ENCODE results near the gene C18orf63.
"Not testable (repeated sequence)": the region's sequence is repeated elsewhere in the genome, so short reads cannot be mapped to it uniquely, and the experiment has no call there.

Gene C18orf63

GRCh38 chr18:74315464-74316256 is at the start of gene C18orf63:
TSS of gene C18orf63 (plus strand) at chr18:74315839. CDS start at chr18:74317866, 2,027 bp downstream.
- DNase-seq, result no peak

- no peak for DNase-seq
These were observed 49.5 kb upstream of the C18orf63 start for GRCh38 chr18:74266161-74266560.

- no peak for DNase-seq
These were observed 47.5 kb upstream of the C18orf63 start for GRCh38 chr18:74268175-74268574.

- no peak for DNase-seq
These were observed 46.6 kb upstream of the C18orf63 start for GRCh38 chr18:74268933-74269620.

- no peak for DNase-seq
These were observed 44.0 kb upstream of the C18orf63 start for GRCh38 chr18:74271635-74272034.

GRCh38 chr18:74273394-74273793 is 42.2 kb upstream of the C18orf63 start:
- DNase-seq, result no peak

GRCh38 chr18:74274700-74275099 is 40.9 kb upstream of the C18orf63 start:
- no peak for DNase-seq

- no peak for DNase-seq
These were observed 39.9 kb upstream of the C18orf63 start for GRCh38 chr18:74275736-74276135.

- DNase-seq, result no peak
These were observed 39.0 kb upstream of the C18orf63 start for GRCh38 chr18:74276609-74277008.

GRCh38 chr18:74277296-74277695 is 38.3 kb upstream of the C18orf63 start:
- no peak for DNase-seq

GRCh38 chr18:74278058-74278457 is 37.6 kb upstream of the C18orf63 start:
- DNase-seq, result no peak

- DNase-seq, result no peak
These were observed 36.7 kb upstream of the C18orf63 start for GRCh38 chr18:74278983-74279382.

- DNase-seq, result no peak
These were observed 34.3 kb upstream of the C18orf63 start for GRCh38 chr18:74281011-74281979.

GRCh38 chr18:74281980-74282754 is 33.5 kb upstream of the C18orf63 start:
- no peak for DNase-seq

GRCh38 chr18:74282755-74283554 is 32.7 kb upstream of the C18orf63 start:
- DNase-seq, result no peak

- no peak for DNase-seq
These were observed 32.0 kb upstream of the C18orf63 start for GRCh38 chr18:74283646-74284045.

GRCh38 chr18:74284191-74284979 is 31.3 kb upstream of the C18orf63 start:
- no peak for DNase-seq

- no peak for DNase-seq
These were observed 30.7 kb upstream of the C18orf63 start for GRCh38 chr18:74284980-74285355.

- DNase-seq, result not testable (repeated sequence)
These were observed 30.1 kb upstream of the C18orf63 start for GRCh38 chr18:74285583-74285982.

- no peak for DNase-seq
These were observed 29.4 kb upstream of the C18orf63 start for GRCh38 chr18:74286106-74286855.
